HG03354 (cell line): Measurements from ENCODE around the gene RPLP2.

ENCODE experiments used
- ATAC-seq: cut with Tn5 transposase; IDR thresholded peaks from one replicate; pipeline ENCODE4 v1.9.1; 2021; ENCODE audit warnings: mild to moderate bottlenecking; ENCODE audit not compliant: unreplicated experiment, poor library complexity, severe bottlenecking

RPLP2 gene

GRCh38 chr11:858053-858761, 48.4 kb downstream of the RPLP2 start:
- no peak for ATAC-seq

GRCh38 chr11:858762-859339, 49.1 kb downstream of the RPLP2 start:
- ATAC-seq, result no peak

GRCh38 chr11:859394-860131, 49.8 kb downstream of the RPLP2 start:
- no peak for ATAC-seq

GRCh38 chr11:860234-861104, 50.7 kb downstream of the RPLP2 start:
- ATAC-seq, result no peak

- ATAC-seq, result no peak
Observed at GRCh38 chr11:861105-861479, 51.3 kb downstream of the RPLP2 start.

- ATAC-seq, result no peak
Observed at GRCh38 chr11:862081-862661, 52.4 kb downstream of the RPLP2 start.
